Mesodermal cell (in vitro differentiated cells): ENCODE measurements around the gene CNKSR2.

ENCODE experiments used
- H3K27ac ChIP-seq: 2 replicates; pipeline ENCODE4 v1.7.0; 2013; ENCODE audit warnings: mild to moderate bottlenecking, low read depth, low read length, moderate library complexity; ENCODE audit not compliant: severe bottlenecking
- H3K36me3 ChIP-seq: 2 replicates; pipeline ENCODE4 v1.7.1; 2013; ENCODE audit warnings: mild to moderate bottlenecking, low read length, moderate library complexity; ENCODE audit not compliant: control insufficient read depth, insufficient read depth
- H3K4me1 ChIP-seq: one replicate; pipeline ENCODE4 v1.7.1; 2013; ENCODE audit warnings: mild to moderate bottlenecking, low read length; ENCODE audit not compliant: insufficient read depth, control insufficient read depth, poor library complexity, severe bottlenecking
- H3K4me3 ChIP-seq: 2 replicates; pipeline ENCODE4 v1.7.0; 2013; ENCODE audit warnings: low read length, control low read depth, mild to moderate bottlenecking; ENCODE audit not compliant: insufficient read depth, poor library complexity, severe bottlenecking; ENCODE audit errors: extremely low read depth
- H3K9me3 ChIP-seq: 2 replicates; pipeline ENCODE4 v1.7.1; 2013; ENCODE audit warnings: mild to moderate bottlenecking, low read length, moderate library complexity; ENCODE audit not compliant: control insufficient read depth
- WGBS, 2 experiments: methylation state at CpG; one replicate each; pipeline ENCODE4 v1.1.5; 2013; ENCODE audit warnings: missing lambda C conversion rate in 2 of 2; ENCODE audit not compliant: insufficient coverage in 2 of 2; 5-methylcytosine and 5-hydroxymethylcytosine counted together

CNKSR2 gene

GRCh38 chrX:21702725-21703124 lies 328.5 kb downstream of the CNKSR2 start:
- no peak overlapping the region for H3K4me3 ChIP-seq
- WGBS, 2 experiments, result 100% methylated on average over 2 of the region's 4 CpGs; no CpG with 5 or more reads in 1 of the 2 experiments
- no peaks in the 10 kb centered on the region for H3K36me3 ChIP-seq
- no peaks in the 10 kb centered on the region for H3K9me3 ChIP-seq
- H3K4me1 ChIP-seq, result peaks cover 6% of the 10 kb centered on the region
- H3K27ac ChIP-seq, result no peak overlapping the region
